ENCODE measurements around the gene PDE8A.

Gene PDE8A

DNA sequence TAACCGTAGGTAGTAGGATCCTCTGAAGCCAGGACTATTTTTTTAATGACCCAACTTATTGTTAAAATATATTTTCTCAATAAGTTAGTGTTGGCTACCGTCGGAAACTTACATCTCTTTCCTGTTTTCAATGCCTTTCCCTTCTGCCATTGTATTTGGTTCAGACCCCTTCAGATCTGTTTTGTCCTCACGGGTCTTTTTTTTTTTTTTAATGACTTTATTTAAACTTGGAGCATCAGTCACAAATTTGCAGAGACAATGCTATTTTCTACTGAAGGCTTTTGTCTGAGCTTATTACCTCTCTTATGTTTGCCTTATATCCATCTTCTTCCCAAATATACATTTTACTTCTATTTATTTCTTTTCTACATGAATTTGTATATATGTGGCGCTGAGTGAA lies 47.6 kb downstream of the PDE8A start:
- DNase-seq (ENCODE audit: insufficient read length, low spot score) (no peak), FAIRE-seq (no peak)

DNA sequence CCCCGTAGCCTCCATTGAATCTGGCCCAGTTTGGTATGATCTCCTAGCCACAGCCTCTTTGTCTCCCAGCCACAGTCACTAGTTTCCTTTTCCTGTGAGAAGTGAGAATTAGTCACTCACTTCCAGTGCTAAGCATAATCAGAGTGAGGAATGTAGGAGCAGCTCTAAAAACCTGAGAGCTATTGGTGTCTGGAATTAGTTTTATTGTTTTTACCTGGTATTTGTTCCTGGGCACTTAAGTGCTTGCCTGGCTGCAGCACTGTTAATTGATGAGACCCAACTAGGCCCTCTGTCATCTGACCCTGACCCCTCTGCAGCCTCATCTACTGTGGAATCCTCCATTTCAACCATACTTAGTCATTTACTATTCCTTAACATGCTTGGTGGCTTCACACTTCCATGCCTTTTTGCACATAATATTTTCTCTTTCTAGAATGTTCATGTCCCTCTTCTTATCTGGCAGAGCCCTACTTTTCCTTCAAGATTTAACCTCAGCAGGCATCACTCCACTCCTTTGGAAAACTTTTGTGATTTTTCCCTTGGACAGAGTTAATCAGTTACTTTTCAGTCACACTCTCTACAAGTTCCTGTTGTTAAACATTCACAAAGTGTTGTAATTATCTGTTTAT lies 48.8 kb downstream of the PDE8A start:
- FAIRE-seq, result no peak
- peak; percentile 21 for DNase-seq (ENCODE audit: insufficient read length, low spot score)

DNA sequence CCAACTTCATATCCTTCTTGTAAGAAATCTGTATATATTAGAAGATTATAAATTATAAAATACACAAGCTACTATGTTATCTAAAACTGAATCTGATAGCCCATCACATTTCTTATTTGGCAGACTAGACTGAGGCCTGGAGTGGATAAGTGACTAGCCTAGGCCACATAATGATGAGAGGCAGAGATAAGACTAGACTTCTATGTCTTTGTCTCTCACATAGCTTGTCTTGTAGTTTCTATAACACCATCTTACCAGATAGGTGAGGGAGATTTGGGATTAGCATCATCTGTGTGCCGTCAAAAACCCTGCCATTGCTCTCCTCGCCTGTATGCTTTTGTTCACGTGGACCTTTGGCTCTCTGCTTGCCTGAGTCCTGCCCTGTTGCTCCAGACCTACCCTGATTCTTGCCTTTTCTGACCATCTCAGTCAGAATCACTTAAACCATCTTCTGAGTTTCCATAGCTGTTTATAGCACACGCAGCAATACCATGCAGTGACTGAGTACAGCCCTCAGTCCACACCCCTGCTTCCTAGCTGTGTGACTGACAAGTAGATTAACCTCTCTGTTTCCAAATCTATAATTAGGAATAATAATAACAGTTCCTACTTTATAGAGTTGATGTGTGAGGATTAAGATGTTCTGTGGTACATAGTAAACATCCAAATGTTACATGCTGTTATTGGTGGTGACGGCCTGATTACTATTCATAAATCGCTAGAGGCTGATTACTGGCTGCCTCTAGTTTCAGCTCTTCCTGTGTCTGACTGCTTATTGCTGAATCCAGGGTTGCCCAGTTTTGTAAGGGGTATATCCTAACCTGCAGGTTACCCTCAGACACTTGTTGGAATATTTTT lies 49.7 kb downstream of the PDE8A start:
- no peak for FAIRE-seq
- no peak for DNase-seq (ENCODE audit: insufficient read length, low spot score)

DNA sequence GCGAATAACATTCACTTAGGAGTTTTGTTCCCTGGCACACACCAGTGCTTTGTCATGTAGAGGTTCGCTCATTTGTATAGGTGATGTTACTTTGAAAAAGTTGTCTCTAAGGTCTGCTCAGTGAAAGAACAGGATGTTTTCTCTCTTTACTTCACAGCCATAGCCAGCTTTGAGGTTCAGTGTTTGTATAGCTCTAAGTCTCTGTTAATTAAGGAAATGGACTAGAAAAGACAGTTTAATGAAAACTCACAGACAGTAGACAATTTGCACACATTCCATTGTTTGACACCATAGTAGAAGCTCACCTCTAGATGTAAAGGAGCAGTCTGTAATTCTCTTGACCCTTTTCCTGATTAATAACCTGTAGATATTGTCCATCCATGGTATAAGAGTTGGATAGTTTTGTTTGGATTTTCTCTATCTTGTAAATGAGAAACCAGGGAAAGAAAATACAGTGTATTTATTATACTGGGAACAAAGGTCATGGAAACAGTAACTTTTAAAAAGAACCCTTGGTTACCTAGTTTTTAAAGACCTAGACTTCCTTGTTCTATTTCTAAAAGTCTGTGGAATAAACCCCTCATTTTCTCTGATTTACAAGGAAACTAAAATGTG lies 50.4 kb downstream of the PDE8A start:
- no peak for FAIRE-seq
- DNase-seq (ENCODE audit: insufficient read length, low spot score), result no peak

DNA sequence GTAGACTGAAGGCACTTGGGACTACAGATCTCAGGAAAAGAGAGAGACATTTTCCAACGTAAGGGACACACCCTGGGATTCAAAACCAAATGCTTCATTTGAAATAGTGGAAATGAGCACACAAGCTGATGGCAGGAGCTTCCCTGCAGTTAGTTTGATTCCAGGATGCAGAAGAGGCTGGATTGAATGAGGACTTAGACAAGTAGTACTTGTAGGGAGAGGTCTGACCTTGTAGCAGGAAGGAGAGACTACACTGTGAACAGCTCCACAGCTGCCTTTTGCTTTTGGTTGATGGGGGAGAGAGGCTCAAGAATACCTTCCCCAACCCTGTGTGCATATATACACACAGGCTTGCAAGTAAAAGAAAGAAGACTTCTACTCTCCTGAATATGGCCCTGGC lies 51.5 kb downstream of the PDE8A start:
- DNase-seq (ENCODE audit: insufficient read length, low spot score) (no peak), FAIRE-seq (no peak)

DNA sequence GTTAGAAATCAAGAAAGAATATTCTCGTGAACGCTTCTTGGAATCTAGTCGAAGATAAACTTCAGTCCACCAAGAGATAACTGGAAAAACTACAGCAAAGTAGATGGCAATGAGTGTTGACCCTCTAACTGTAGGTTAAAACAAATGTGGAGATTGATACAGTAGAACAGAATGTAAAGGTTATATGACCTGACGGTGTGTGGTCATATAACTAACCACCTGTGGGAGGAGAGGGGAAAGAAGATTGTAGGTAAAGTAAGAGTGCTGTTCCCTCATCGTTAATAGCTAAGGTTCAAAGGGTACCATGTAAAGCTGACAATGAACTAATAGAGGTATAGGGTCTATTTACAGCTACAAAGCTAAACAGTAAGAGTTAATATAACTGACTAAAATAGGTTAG lies 52.6 kb downstream of the PDE8A start:
- FAIRE-seq (no peak), DNase-seq (ENCODE audit: insufficient read length, low spot score) (no peak)

DNA sequence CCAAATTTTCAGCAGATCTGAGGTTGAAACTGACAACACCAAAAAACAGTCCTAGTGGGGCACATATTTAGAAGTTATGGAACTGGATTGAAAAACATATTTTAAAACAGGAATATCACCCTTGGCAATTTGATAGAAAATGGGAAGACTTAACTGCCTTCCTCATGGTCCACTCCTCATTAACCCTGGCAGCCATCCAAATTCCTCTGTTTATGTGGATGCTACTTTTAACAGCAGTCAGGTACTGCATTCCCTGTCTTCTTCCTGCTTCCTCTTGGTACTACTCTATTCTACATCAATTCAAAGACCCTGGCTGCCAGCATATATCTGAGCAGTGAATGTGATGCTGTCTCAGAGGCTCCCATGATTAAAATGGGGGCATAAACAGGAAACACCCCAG lies 54.3 kb downstream of the PDE8A start:
- FAIRE-seq, result no peak
- no peak for DNase-seq (ENCODE audit: insufficient read length, low spot score)

DNA sequence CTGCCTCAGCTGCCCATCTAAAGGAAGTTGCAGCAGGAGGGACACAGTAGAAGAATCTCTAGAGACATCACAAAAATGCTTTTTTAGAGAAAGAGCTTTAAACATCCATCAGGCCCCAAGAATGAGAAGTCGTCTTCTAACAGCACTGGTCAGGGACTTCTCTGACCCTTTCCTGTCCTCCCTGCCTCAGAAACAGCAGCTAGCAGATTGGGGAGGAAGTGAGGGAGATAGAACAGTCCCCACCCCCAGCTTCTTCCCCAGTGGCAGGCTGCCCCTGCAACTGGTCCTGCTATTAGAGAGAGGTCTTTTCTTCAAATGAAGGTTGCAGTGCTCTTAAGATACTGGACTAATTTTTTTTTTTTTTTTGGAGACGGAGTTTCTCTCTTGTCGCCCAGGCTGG lies 55.1 kb downstream of the PDE8A start:
- FAIRE-seq, result no peak
- DNase-seq (ENCODE audit: insufficient read length, low spot score), result no peak

DNA sequence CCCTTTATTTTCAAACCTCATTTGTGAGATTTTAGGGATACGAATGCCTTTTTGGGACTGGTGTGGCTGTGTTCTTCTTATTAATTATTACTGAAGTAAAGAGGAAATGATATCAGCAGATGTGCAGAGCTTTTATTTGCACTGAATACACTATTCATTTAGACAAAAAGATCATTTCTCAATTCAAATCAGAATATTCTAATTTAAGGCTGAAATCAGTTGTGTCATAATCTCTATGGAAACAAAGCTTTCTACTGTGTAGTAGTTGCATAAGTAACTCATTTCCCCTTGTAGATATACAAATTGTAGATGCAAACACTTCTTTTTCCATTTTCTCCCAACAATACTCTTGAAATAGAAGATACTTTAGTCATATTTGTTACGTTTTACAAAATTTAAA lies 56.0 kb downstream of the PDE8A start:
- no peak for DNase-seq (ENCODE audit: insufficient read length, low spot score)
- FAIRE-seq, result no peak

DNA sequence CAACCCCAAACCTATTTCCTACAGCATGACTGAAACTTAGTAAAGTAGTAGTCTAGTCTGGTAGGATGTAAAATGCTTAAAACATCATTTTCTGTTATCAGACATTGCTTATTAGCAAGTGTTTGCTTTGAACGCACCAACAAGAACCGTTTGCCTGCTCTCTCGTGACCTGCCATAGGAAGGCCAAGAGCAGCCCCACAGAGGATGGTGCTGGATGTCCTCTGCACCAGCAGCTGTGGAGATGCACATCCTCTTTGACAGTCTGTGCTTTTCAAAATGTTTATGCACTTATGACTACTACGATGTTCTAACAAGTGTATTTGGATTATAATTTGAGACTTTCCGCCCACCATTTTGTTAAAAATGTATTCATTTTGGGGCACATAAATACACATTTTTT lies 59.6 kb downstream of the PDE8A start:
- DNase-seq (ENCODE audit: insufficient read length, low spot score) (no peak), FAIRE-seq (no peak)

DNA sequence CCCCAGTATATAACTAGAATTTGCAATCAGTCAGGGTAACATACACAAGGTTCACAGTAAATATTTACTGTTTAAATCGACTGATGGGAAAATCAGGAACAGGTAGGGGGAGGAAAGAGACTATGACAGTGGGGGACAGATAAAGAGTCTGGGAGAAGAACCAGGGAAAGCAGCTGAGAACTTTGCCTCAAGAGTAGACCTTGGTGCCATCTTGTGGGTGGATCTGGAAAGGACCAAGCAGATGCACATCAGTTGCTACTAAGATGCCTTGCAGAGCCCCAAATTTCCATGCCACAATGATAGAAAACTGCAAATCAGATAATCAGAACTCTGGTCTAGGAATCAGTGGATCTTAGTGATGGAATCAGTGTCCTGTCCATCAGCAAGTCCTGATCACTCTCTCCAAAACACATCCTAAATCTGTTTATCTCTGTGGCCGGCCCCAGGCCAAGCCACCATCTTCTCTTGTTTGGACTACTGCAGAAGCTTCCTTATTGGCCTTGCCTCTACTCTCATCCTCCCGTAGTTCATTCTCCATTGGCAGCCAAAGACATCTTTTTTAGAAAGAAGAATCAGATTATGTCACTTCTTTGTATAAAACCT lies 62.7 kb downstream of the PDE8A start:
- peak; percentile 32 for DNase-seq (ENCODE audit: insufficient read length, low spot score)
- peak; percentile 36 for FAIRE-seq

DNA sequence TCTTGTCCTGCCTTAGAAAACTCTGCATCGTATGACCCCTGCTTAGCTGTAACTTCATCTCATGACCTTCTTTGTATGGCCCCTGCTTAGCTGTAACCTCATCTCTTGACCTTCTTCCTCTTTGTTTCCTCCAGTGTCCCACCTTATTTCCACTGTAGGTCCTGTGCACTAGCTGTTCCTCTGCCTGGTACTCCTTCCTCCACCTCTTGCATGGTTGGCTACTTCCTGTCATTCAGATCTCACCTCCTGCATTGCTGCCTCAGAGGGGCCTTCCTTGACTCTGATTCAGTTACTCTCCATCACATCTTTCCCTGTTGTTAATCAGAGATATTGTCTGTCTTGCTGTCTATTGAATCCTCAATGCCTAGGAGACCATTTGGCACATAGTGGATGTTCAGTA lies 63.2 kb downstream of the PDE8A start:
- FAIRE-seq (no peak), DNase-seq (ENCODE audit: insufficient read length, low spot score) (no peak)

DNA sequence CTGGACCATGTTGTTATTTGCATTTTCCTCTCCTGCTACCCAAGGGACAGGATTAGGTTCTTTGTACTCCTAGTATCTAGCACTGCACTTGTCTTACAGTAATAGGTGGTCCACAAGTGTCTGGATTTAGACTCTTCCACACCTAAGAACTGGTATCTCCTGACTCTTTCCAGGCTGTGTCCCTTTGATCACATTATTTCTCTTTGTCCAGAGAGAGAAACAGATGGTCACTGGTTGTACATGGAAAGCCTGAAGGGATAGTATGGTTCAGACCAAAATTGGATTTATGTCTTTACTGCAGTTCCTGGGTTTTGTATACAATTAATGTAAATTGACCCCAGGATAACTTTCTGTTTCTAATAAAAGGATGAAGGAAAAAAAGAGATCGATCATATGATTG lies 64.0 kb downstream of the PDE8A start:
- FAIRE-seq, result no peak
- DNase-seq (ENCODE audit: insufficient read length, low spot score), result no peak

DNA sequence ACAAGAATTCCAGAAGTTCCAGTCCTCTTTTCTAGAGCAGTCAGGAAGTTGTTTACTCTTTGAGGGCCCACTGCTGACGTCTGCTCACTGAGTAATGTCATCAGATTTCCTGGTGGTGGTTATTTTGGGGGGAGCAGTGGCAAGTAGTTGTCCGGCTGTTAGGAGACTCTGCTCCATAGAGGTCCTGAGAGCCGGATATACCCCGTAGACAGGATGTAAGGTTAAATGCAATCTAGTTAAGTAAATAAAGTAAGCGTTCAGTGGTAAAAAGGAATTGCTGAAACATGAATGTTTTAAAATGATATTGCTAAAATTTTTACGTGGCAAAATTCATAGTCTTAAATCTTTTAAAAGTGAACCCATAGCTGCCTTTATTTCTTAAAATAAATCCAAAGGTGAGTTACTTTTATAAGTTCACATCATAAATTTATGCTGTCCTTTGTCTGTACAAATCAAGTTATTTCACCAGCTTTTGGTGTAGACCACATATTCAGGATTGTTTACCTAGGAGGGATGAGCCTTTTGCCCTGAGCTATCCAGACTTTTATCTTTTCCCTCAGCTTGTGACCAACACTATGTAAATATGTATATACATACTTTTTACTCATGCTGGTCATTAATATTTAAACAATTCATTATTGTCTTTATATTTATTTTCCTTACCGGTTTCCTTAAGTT lies 65.8 kb downstream of the PDE8A start:
- no peak for FAIRE-seq
- peak; percentile 76 for DNase-seq (ENCODE audit: insufficient read length, low spot score)

DNA sequence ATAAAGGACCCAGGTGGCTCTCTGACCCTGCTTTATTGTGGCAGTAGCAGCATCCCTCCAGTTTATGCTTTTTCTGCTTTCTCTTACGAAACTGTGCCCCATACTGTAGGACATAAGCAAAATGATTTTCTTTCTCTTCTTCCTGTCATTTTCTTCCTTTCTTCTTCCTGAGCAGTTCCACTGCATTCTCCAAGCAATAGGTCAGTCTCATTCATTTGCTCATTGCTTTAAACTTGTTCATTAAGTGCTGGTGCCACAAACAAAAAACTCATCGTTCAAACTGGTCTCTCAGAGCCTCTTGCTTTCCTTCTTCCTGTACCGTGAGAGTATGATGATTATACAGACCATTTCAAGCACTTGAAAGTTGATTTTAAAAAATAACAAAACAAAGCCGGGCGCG lies 66.8 kb downstream of the PDE8A start:
- DNase-seq (ENCODE audit: insufficient read length, low spot score) (no peak), FAIRE-seq (no peak)

DNA sequence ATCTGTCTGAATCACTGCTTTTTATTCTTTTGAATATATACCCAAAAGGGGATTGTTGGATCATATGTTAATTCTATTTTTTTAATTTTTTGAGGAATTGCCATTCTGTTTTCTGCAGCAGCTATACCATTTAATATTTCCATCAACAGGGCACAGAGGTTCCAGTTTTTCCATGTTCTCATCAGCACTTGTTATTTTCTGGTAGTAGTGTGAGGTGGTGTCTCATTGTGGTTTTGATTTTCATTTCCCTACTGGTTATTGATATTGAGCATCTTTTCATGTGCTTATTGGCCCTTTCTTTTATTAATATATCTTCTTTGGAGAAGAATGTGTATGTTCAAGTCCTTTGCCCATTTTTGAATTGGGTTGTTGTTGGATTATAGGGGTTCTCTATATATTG lies 68.1 kb downstream of the PDE8A start:
- FAIRE-seq (no peak), DNase-seq (ENCODE audit: insufficient read length, low spot score) (no peak)

DNA sequence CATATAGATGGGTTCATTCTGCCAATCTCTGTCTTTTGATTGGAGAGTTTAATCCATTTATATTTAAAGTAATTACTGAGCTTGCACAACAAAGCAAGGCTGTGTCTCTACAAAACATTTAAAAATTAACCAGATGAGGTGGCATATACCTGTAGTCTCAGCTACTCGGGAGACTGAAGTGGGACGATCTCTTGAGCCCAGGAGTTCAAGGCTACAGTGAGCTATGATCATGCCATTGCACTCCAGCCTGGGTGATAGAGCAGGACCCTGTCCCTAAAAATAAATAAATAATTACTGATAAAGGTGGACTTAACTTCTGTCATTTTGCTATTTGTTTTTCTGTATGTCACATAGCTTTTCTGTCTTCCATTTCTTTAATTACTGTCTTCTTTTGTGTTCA lies 78.1 kb downstream of the PDE8A start:
- DNase-seq (ENCODE audit: insufficient read length, low spot score) (no peak), FAIRE-seq (no peak)

DNA sequence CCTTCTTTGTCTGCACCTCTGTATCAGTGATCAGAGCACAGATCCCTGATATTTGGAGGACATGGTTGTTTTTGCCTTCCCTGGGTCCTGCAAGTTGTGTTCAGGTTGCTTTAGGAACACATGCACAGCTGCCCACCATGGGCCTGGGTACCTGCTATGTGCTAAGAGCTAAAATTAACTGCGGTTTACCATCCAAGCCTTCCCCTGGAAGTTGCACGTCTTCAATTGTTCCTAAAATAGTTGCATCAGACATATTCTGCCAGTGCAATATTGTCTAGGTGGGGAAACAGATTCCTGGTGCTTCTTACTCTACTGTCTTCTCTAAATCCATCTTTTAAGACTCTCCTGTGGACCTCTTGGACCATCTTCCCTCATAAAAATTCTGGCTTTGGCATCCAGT lies 80.9 kb downstream of the PDE8A start:
- DNase-seq (ENCODE audit: insufficient read length, low spot score) (no peak), FAIRE-seq (no peak)

DNA sequence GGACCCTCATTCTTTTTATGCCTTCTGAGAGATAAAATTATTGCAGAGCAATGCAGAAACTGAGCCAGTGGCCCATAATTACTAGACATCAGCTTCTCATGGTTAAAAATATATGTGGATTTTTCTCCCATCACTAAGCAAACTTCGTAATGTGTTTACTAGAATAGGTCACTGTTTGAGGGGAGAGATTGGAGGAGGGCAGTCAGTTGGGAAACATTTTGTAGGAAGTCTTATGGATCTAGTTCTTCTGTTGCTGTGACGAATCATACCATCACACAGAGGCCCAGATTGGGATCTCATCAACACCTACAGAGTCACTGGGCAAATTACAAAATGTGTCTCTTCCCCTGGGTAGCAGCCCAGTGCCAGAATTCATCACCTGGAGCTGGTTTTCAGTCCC lies 81.4 kb downstream of the PDE8A start:
- no peak for DNase-seq (ENCODE audit: insufficient read length, low spot score)
- no peak for FAIRE-seq

DNA sequence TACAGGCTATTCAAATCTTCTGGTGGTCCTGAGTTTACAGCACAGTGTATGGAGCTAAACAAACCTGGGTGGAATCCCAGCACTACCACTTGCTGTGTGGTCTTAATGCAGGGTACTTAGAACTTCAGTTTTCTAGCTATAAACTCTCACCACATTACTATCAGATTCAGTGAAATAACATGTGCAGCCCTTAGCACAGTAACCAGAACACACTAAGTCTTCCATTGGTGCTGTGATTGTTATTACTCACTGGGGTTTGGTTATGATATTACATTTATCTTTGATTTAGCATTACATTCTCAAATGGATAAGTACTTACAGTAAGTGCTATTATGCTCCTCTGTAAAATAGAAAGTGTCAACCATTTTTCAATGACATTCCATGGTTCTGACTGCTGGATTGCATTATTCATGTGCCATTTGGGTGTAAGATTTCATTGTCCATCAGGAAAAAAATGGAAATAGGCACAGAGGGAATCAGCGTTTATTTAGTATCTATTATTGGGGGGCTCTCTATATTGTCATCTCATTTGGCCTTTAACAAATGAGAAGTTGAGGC lies 81.9 kb downstream of the PDE8A start:
- no peak for FAIRE-seq

DNA sequence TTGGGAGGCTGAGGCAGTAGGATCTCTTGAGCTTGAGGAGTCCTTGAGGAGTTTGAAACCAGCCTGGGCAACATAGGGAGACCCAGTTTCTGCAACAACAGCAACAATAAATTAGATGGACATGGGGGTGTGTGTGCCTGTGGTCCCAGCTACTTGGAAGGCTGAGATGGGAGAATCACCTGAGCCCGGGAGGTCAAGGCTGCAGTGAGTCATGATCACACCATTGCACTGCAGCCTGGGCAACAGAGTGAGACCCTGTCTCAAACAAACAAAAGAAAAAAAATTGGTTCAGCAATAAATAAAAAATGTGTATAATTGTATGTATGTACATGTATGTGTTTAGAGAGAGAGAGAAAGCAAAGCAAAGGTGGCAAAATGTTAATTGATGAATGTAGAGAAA lies 83.1 kb downstream of the PDE8A start:
- DNase-seq (ENCODE audit: insufficient read length, low spot score) (no peak), FAIRE-seq (no peak)

More for the DNA sequence above, 81.9 kb downstream of the PDE8A start:
- DNase-seq (ENCODE audit: insufficient read length, low spot score), result no peak
